AG09309 (cell line): ENCODE data around the gene PARD3B.

Source experiments
- DNase-seq: peaks from one replicate; pipeline ENCODE4 v3.0.0-alpha.2; 2010; ENCODE audit warnings: low read depth
- H3K4me3 ChIP-seq: 2 replicates; pipeline ENCODE4 v1.5.1; 2011; ENCODE audit warnings: mild to moderate bottlenecking, low read depth, low read length, moderate library complexity; ENCODE audit not compliant: control insufficient read depth
- TF ChIP-seq, protein P1 (sequence below): IDR thresholded peaks from 2 replicates; pipeline ENCODE4 v1.5.1; 2011; ENCODE audit warnings: mild to moderate bottlenecking, low read depth, low read length, inconsistent platforms; ENCODE audit not compliant: insufficient read depth, control insufficient read depth; ENCODE audit errors: missing control alignments

PARD3B gene

GRCh38 chr2:205539603-205540002 lies 994.3 kb downstream of the PARD3B start:
- DNase-seq, result no peak
- TF ChIP-seq, protein P1, sequence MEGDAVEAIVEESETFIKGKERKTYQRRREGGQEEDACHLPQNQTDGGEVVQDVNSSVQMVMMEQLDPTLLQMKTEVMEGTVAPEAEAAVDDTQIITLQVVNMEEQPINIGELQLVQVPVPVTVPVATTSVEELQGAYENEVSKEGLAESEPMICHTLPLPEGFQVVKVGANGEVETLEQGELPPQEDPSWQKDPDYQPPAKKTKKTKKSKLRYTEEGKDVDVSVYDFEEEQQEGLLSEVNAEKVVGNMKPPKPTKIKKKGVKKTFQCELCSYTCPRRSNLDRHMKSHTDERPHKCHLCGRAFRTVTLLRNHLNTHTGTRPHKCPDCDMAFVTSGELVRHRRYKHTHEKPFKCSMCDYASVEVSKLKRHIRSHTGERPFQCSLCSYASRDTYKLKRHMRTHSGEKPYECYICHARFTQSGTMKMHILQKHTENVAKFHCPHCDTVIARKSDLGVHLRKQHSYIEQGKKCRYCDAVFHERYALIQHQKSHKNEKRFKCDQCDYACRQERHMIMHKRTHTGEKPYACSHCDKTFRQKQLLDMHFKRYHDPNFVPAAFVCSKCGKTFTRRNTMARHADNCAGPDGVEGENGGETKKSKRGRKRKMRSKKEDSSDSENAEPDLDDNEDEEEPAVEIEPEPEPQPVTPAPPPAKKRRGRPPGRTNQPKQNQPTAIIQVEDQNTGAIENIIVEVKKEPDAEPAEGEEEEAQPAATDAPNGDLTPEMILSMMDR, result no peak
- H3K4me3 ChIP-seq, result no peak overlapping the region

GRCh38 chr2:205540036-205540435 lies 994.8 kb downstream of the PARD3B start:
- no peak overlapping the region for H3K4me3 ChIP-seq
- TF ChIP-seq, protein P1, result no peak
- DNase-seq, result no peak

DNA sequence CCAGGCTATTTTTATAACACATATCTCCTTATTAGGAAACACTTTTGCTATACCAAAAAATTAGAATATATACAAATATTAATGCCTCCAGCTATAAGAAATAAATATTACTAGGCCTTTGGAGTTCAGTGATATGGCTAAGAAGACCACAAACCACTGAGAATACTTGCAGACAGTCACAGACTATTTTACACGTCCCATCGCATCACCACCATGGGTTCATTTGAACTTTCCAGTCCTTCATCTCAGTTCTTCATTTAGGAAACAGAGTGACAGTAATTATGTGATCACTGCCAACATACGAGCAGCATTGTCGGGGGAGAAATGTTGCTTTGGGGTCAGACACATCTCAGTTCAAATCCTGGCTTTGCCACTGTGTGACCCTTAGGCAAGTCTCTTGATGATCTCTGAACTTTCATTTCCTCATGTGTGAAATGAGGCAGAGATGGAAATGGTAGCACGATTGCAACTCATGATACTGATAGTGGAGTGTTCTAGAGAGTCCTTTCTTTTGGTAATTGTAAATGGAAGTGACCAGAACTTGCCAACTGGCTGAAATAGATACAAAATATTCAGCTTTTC lies 998.1 kb downstream of the PARD3B start:
- no peak for DNase-seq
- TF ChIP-seq, protein P1, result no peak
- H3K4me3 ChIP-seq, result no peak overlapping the region

DNA sequence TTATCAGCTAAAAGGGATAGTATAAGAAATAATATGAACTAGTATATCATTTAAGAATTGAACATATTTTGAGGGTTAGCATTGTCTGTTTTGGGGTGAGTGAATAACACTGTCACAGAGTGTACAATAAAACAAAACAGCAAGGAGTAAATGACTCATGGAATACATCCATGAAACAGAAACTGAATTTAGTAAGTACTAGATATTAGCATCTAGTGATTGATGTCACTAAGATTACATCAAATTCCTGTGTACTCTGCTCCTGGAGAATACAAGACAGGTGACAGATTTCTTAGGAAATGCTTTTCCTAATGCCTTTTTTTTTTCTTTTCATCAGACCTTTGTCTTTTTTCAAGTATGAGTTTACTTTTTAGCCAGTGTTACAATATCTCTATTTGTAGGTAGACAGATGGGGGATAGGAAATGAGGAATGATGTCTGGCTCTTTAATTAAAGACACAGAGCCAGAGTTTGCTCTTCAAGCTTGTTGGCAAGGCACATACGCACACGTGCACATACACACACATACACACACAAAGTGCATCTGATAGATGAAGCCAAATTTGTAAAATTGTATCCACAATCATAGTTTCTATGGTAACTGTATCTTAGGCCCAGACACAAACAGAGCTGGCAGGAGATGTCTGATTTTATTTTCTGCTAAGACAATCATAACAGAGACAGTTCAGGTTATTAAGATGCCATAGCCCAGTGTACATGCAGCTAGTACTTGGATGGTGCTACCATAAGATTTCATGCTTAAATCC lies 998.8 kb downstream of the PARD3B start:
- H3K4me3 ChIP-seq, result no peak overlapping the region
- TF ChIP-seq, protein P1, result no peak
- no peak for DNase-seq

DNA sequence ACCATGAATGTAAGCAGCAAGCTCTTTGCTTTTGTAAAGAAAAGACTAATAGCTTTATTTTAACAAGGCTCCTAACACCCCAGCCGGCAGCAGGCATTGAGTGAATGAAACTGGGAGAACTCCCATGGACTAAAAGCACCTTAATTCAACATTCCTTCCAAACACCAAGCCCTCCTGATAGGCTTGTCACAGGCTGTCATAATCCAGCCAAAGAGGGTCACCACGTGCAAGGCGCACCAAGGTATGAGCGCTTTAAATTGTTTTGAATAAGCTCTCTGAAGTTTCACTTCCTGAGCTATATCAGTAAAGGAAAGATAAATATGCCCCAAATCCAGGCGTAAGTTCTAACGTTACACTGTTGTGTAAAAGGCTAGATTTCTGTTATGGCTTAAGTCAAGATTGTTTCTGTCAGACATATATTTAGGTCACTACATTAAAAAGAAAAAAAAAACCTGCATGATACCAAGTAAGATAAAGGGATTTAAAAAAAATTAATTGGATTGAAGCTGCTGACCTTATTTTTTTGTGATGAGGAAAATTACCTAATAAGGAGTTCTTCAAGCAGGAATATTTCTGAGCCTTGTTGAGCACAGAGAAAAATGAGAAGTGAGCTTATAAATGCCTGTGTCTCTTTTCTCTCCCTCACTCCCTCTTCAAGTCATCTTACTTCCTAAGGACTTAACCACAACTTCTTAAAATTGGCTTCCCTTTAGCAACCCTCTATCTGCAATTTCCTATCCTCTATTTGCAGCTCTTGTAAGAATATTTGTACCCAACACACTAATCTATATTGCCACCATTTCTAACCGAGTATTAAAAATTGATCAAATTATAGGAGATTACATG lies 1000.9 kb downstream of the PARD3B start:
- no peak overlapping the region for H3K4me3 ChIP-seq
- DNase-seq, result no peak
- TF ChIP-seq, protein P1, result no peak

DNA sequence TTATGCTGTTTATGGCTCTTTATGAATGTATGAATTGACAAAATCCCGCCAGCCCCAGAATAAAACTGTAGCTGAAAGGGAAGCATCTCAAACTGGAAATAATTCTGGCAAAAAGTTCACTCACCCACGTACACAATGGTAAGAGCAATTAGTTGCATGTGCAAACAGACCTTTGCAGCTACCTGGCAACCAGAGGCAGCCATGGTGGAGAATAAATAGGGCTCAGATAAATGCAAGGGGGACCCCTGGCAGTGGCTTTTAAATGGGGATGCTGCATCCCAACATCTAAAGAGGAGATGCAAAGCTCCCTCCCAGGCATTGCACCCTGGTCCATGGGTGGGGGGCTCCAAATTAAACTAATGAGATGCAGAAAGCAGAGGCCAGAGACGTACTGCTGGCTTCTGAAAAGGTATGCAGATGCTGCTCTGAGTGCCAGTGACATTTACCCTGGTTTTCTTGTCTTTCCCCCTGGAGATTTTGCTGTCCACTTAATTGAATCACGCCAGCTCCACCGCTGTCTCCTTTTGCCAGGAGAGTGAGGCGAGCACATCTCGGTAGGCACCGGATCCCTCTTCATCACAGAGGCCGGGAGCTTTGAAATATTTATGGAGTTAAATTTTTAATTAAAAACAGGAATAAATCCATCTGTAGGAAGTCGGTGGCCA lies 1010.4 kb downstream of the PARD3B start:
- TF ChIP-seq, protein P1, result no peak
- no peak overlapping the region for H3K4me3 ChIP-seq
- DNase-seq, result no peak
